SK-MEL-5 (cell line): ENCODE results near the gene EYS. TPM values are rescaled to one million over a fixed set of nuclear protein-coding genes. Genes with fewer than 3 reads are reported as not detected.

ENCODE experiments used
- DNase-seq: peaks from one replicate; pipeline ENCODE4 v3.0.0-alpha.2; 2016; ENCODE audit warnings: low read depth, low spot score
- in situ Hi-C: cut with HindIII; loops from 2 replicates; pipeline ENCODE4 v1.10.0; 2016; ENCODE audit warnings: low sequenced_read_pairs, high pct_unique_total_duplicates, low pct_unique_long_range_greater_than_20kb
- total RNA-seq: library from RNA; depleted of rRNA; stranded (reverse); fragments of >200 nt; shearing (Covaris generic); gene quantifications from 2 replicates; pipeline ENCODE4 v1.2.3, GENCODE V29; 2014

EYS gene
- total RNA-seq, 1 experiment from 2014 or later, result 0.03 TPM

DNA sequence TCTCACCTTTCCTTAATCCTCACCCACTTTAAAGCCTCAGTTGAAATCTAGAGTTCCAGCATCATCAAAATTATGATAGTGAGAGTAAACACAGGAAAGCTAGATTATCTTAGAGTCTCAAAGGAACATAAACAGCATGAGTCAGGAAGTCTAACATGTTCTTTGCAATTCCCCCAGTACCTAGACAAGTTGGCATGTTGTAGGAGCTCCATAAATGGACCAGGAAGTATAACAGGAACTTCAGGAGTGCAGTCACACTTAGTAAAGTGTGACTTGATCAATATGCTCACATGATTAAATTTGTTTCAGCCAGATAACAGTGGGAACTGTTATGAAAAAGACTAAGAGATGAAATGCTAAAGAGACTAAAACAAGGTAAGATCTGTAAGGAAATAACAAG, 834.4 kb downstream of the EYS start:
- in situ Hi-C loops, result no loop called here
- no peak for DNase-seq

DNA sequence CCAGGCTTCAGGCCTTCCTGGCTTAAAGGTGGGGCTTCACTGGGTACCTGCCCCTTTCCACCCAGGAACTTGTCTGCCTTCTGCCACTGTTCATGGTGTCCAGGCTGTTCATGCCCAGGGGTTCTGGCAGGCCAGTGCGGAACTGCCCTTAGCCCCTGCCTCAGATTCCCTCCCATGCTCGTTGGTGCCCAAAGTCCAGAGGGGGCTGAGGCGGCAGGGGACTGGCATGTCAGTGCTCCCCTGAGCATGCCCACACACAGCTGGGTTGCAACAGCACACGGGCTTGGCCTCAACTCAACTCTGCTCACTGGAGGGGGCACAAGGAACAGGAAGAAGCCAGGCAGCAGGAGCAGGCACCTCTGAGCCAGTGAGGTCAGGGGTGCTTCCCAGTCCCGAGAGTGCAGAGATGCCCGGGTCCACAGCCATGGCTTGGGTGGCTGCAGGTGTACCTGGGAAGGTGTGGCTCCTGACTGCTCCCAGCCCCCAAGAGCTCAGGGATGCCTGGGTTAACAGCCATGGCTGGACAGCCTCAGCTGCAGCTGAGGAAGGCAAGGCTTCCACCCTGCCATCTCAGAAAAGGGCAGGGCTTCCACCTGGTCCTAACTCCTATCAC, 845.9 kb downstream of the EYS start:
- in situ Hi-C loops, result no loop called here
- no peak for DNase-seq

DNA sequence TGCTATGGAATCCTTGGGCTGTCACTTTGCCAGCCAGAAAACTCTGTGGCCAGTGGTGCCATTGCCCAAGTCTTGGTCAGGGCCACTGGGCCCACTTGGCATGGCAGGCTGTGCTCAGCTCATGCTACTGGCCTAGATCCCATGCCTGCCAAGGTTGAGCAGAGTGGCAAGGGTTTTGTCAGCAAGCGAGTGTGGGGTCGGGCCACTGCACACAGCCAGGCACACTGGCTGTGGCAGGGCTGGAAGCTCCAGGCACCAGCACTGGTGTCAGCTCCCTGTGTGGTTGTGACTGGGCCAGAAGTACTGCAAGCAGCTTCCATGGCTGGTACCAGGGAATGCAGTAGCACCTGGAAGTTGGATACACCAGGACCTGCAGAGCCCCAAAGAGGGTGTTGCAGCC, 846.8 kb downstream of the EYS start:
- in situ Hi-C loops, result no loop called here
- DNase-seq, result no peak

DNA sequence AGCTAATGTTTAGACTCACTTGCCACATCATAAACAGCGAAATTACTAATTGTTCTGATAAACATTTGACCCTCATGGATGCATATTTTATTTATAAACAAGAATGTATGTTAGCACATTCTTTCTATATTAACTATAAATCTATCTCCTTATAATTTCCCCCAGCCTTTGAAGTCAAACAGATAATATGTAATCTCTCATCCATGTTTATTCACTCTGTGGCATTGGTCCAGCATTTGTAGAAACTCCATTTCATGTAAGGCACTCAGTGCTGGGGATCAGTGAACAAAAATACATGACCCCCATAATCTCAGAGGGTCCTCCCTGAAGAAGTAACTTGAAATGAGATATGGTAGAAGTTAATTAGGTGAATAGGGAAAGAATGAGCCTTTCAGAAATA, 856.9 kb downstream of the EYS start:
- DNase-seq, result no peak
- in situ Hi-C loops, result no loop called here

DNA sequence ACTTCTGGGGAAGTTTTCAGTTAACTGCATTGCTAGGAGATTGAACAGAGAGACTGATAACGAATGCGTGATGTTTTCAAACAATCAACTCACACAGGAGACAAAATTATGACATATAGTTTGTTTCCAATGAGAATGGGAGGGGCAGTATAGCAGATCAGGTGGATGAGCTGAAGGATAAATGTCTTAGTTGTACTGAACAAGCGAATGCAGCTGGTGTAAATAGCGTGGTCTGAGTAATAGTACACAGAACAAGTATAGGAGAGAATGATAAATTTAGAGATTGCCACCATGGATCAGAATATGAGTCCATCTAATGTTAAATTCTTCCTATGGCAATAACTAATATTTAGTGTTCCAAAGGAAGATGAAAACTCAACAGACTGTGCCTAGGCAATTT, 858.6 kb downstream of the EYS start:
- no peak for DNase-seq
- in situ Hi-C loops, result no loop called here

DNA sequence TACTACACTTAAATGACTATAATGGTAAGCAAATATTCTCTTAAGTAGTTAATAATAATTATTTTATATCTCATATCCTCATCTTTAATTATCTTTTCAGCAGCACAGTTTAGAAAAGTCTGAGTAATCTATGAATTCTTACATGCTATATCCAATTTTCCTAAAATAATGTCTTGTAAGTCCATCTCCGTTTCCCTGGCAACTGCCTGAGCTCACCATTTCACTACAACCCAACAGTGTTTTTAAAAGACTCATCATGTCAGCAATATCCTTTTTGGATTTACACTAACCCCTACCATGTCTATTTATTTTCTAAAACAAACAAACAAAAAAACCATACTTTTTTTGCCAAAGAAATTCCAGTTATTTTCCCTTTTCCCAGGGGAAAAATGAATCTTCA, 859.6 kb downstream of the EYS start:
- DNase-seq, result no peak
- in situ Hi-C loops, result no loop called here

DNA sequence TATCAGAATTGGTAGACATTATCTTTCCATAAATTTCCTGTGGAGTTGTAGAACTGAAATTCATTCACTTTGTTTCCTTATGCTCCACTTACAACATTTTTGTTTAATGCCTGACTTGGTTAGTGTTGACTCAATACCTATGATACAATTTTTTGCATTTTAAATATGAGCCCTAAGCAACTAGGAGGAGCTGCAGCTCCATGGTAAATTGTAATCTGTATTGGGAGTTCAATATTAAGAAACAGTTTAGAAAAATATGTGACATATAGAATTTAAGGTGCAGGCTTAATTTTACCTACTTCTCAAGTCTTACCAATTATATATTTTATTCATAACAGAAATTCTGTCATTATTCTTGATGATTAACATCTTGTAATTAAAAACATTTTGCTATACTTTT, 868.3 kb downstream of the EYS start:
- DNase-seq, result no peak
- in situ Hi-C loops, result no loop called here

DNA sequence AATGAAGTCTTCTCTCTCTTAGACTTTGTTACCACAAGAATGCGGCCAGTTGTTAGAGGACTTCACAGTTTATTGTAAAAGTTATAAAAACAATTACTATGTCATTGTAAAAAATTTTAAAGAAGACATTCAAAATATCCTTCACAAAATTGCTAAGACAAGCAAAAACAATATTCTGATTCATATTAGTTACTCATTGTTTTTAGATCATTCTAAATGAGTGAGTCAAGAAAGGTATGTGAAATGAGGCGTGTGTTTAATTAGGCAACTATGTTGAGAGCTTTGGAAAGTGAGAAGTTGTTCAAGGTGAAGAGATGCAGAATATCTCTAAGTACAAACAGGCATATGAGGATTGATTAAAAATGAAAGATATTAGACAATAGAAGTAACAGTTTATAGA, 875.3 kb downstream of the EYS start:
- DNase-seq, result no peak
- in situ Hi-C loops, result no loop called here

DNA sequence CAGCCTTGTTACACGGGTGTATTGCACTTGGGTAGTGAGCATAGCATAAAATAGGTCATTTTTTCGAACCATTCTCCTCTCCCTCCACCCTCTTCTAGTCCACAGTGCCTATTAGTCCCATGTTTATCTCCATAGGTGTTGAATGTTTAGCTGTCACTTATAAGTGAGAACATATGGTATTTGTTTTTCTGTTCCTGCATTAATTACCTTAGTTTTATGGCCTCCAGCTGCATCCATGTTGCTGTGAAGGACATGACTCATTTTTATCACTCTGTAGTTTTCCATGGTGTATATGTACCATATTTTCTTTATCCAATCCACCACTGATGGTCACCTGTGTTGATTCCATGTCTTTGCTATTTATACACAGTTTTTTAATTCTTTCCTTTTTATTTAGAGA, 889.5 kb downstream of the EYS start:
- DNase-seq, result no peak
- in situ Hi-C loops, result no loop called here

DNA sequence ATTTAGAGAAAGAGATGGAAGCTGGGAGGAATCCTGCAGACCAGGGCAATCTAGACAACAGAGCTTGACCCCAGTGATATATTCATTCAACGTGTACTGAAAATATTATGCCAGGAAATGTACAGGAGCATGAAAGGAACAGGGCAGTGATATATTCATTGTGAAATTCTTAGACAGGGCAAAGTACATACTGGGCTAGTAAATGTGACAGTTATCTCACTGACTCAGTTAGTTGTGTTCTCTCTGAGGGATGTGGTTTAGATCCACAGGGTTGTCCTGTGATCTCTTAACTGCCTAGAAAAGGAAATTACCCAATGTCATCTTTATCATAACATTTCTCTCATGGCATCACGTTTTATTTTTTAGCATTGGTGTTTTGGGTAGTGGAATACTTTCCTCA, 891.3 kb downstream of the EYS start:
- in situ Hi-C loops, result no loop called here
- DNase-seq, result no peak

DNA sequence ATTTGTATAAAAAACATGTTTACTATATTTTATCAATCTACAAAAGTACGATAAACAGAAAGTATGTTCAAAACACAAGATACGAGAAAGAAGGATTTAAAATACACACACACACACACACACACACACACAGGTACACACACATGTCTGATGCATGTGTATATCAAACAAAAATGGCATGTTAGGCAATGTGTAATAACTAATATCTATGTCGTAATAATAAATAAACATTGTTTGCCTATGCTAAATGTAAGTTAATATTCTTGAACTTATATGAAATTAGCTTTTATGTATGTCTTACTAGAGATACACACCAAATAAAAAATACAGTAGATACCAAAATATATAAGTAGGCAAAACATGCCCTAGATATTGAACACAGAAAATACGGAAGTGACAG, 894.9 kb downstream of the EYS start:
- in situ Hi-C loops, result no loop called here

DNA sequence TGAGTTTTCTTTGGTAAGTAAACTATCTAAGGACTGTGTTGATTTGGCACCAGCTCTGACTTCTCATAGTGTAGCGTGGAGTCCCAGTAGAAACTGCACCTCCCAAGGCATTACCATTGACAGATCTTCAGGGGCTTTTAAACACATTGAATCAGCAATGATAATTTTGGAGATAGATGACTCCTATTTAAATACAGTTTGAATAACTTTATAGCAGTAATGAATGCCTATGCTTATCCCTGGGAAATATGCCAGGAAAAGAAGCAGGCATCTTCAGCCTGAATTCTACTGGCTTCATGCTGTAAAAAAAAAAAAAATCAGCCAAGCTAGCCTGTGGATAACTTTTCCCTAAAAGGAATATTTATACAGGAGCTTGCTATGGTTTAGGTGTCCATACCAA, 895.9 kb downstream of the EYS start:
- in situ Hi-C loops, result no loop called here

More for the DNA sequence above, 894.9 kb downstream of the EYS start:
- DNase-seq, result no peak

DNA sequence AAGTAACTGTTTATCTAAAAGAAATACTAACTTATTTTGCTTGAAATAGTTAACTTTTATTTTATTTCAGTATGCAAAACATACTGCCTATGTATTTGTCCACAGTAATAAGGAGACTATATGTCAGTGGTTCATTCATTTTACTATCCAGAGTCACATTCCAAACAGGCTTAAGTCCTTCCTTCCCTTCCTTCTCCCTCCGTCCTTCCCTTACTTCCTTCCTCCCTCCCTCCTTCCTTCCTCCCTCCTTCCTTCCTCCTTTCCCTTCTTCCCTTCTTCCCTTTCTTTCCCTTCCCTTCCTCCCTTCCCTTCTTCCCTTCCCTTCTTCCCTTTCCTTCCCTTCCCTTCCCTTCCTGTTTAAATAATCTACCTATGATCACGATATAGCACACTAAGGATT, 899.2 kb downstream of the EYS start:
- in situ Hi-C loops, result no loop called here
- no peak for DNase-seq

More for the DNA sequence above, 895.9 kb downstream of the EYS start:
- DNase-seq, result no peak

DNA sequence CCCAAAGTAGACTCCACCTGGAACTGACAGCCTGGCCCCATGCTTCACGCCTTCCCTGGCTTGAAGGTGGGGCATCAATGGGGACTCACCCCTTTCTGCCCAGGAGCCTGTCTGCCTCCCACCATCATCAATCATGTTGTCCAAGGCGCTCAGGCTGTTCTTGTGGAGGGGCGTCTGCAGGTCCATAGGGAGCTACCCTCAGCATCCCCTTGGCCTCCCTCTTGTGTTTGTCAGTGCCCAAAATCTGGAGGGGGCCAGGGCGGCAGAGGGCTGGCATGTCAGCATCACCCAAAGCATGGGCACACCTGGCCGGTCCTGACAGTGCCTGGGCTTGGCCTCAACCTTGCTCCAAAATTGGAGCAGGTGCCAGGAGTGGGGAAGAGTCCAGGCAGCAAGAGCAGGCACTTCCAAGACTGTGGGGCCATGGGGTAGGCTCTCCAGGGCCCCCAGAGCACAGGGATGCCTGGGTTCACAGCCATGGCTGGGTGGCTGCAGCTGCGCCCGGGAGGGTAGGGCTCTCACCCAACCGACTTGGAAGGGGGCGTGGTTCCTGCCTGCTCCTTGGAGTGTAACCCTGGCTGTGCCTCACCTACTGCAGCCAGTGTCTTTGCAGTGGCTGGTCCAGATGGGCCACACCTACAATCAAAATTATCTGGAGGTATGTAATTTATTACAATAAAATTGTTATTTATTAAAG, 903.4 kb downstream of the EYS start:
- in situ Hi-C loops, result no loop called here
- DNase-seq, result no peak

DNA sequence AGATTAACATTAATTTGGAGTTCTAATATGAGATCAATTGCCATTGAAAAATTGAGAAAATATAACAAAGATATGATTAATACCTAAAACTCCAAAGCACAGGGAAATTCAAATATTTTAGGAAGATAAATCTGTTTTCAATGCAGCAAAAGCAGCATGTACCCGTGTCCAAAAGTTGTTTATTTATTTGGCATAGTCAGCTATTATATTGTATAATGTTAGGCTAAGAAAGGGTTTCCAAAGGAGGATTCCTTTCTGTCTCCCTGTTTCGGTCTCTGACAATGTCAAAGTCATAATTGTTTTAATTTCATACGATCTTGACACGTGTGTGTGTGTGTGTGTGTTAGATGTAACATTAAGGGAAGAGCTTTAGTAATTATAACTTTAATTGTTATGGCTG, 914.5 kb downstream of the EYS start:
- in situ Hi-C loops, result no loop called here
- DNase-seq, result no peak

DNA sequence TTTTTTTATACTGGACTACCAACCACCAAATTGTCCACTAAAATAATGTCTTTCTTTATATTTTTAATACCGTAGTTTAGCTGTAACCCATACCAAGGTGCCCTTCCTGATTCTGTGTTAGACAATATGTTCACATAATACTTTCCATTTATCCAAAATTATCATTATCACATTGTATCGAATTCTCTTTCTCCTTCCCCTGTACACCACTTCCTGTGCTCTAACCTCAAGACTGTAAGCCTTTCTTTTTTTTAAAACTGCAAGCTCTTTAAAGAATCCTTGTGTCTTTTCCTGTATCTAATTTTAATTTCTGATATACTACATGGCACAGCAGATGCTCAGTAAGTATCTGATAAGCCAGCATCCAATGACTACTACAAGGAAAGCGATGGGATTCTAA, 917.5 kb downstream of the EYS start:
- DNase-seq, result no peak
- in situ Hi-C loops, result no loop called here

DNA sequence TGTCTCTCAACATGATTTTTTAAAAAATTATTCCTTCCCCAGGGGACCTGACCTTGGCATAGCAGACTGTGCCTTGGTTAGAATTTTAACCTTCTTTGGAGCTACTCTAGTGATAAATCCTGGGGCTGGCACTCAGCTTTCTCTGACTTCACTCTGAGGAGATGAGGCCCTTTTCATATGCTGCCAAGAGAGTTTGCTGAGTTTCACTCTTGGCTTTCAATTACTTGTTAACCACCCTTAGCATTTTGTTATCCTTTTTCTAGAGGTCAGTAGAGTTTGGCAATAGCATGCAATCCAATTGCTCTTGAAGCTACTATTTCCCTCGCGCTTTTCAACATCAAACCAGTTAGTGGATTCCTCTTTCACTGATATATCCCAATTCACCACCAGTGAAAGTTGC, 920.3 kb downstream of the EYS start:
- in situ Hi-C loops, result no loop called here
- DNase-seq, result no peak

DNA sequence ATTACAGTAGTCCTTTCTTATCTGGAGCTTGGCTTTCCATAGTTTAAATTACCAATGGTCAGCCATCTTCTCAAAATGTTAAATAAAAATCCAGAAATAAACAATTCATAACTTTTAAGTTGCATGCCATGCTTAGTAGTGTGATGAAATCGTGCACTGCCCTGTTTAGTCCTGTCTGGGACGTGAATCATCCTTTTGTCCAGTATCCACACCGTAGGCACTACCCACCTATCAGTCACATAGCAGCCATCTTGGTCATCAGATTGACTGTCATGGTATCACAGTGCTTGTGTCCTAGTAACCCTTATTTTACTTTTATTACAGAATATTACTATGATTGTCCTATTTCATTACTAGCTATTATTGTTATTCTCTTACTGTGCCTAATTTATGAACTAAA, 924.1 kb downstream of the EYS start:
- no peak for DNase-seq
- in situ Hi-C loops, result no loop called here

DNA sequence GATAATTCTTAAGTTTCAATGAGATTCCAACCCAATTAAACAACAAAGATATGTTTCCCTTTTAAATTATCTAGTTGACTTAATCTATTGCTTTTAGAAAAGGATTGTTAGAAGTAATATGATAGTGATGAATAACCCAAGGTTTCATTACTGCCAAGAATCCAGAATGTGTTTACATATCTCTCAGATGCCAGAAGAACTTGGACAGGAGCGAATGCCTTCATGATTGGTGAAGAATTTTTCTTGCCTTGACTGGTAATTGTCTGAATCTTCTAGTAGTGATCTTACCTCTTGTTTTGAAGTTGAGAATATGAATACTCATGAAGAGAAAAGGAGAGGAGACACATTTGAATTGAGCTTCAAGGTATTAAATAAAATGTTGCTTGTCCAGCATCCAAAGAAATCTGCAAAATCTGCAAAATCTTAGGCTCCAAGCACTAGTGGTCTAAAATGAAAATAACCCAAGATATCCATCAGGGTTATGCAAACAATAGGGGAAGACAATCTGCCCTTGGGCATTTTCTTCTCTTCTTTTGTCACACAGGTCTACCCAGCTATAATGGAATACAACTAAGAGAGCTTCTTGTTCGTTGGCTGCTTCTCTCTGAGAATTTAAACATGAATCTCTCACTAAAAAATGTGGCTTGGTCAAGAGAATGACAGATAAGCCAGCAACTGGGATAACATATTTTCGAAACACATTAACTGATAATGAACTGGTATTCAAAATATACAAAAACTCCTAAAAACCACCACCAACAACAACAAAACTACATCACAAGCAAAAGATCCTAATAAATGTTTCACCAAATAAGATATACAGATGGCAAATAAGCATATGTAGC, 928.9 kb downstream of the EYS start:
- DNase-seq, result no peak
- in situ Hi-C loops, result no loop called here
